IPS DF 6.9 (cell line): ENCODE data around the gene ST6GALNAC4.

Experiments used
- DNase-seq: peaks from one replicate; pipeline ENCODE4 v3.0.0-alpha.2; 2013; ENCODE audit warnings: low read depth, low spot score
- H3K27ac ChIP-seq: one replicate; pipeline ENCODE4 v1.5.1; 2013; ENCODE audit warnings: low read length, control low read depth
- H3K27me3 ChIP-seq: 2 replicates; pipeline ENCODE4 v1.6.1; 2013; ENCODE audit warnings: mild to moderate bottlenecking, low read length; ENCODE audit not compliant: control insufficient read depth, insufficient read depth
- H3K36me3 ChIP-seq: 2 replicates; pipeline ENCODE4 v1.6.1; 2013; ENCODE audit warnings: low read length; ENCODE audit not compliant: control insufficient read depth, insufficient read depth
- H3K4me1 ChIP-seq: 2 replicates; pipeline ENCODE4 v1.6.1; 2013; ENCODE audit warnings: low read length; ENCODE audit not compliant: control insufficient read depth, insufficient read depth
- H3K4me3 ChIP-seq: 2 replicates; pipeline ENCODE4 v1.5.1; 2013; ENCODE audit warnings: mild to moderate bottlenecking, low read length
- H3K9me3 ChIP-seq: 2 replicates; pipeline ENCODE4 v1.6.1; 2013; ENCODE audit warnings: low read length, inconsistent platforms; ENCODE audit not compliant: control insufficient read depth, insufficient read depth
- WGBS: extraction: QIAGEN DNeasy Blood & Tissue Kit; methylation state at CpG from one replicate; pipeline ENCODE4 v1.1.7; 2013; ENCODE audit warnings: mixed read lengths, missing lambda C conversion rate; ENCODE audit not compliant: insufficient read length, insufficient coverage; 5-methylcytosine and 5-hydroxymethylcytosine counted together

The ST6GALNAC4 gene

DNA sequence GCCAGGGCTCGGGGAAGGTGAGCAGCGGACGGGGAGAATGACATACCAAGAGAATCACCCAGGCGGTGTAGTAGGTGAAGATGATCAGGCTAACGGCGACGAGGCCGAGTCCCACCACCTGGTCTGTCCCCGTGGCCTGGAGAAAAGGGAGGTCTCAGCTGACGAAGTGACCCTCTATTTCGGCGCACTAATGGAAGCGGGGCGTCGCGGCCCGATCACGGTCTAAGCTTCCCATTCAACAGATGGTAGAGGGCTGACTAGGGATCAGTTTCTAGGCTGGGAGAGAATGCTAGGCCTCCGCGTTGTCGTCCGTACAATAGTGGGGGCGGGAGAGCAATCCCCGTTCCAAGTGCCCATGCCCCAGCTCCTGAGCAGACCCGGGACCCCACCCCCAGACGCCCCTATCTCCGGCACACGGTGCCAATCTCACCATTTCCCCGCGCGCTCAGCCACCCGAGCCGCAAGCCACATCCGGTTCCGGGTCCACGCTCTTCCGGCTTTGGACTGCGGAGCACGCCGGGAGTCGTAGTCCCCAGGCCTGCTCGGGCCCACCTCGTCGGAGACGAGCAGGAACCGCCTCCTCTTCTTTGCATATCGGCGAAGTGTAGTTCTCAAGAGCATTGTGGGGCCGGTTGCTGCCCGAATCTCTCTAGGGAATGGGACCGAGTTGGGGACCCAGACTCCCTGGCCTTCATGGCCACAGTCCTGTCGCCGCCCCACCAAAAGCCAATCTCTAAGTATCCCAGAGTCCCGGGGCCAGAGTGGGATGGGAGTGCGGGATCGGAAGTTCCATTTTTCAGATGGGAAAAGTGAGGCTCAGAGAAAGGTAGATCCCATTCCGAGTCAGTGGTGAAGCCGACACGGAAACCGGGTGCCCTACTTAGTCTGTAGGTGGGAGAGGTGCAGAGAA lies 20.8 kb upstream of the ST6GALNAC4 start, which contains the start of gene DPM2:
DPM2 (minus strand) TSS at position 467 of the 910 bp plus-strand sequence; CDS start at position 433, 34 bp downstream.
- DNase-seq = no peak
- peak within 1 kb of the TSS; percentile 54 for H3K4me3 ChIP-seq
- H3K4me1 ChIP-seq = no peaks in the 10 kb centered on the region; the same call in 1 of the 2 replicates

DNA sequence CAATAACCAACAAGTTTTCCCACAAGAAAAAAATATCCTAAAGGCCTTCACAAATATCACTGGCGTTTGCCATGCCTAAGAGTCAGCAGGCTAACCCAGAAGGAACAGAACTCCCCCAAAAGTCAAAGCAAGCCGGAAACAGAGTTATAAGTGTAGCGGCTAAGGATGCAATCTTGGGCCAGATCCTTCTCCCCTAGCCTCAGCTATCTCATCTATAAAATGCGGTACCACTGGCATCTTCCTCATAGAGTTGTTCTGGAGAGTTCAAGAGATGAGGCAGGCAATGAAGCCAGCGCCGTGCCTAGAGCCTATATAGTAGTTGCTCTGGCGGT lies 20.2 kb upstream of the ST6GALNAC4 start:
- H3K4me3 ChIP-seq = peak overlapping the region; percentile 54
- H3K9me3 ChIP-seq = no peaks in the 10 kb centered on the region
- no peaks in the 10 kb centered on the region; the same call in 1 of the 2 replicates for H3K4me1 ChIP-seq
- no CpG with 5 or more reads among the region's 7 CpGs for WGBS
- no peaks in the 10 kb centered on the region for H3K27me3 ChIP-seq
- H3K27ac ChIP-seq = no peak overlapping the region
- DNase-seq = no peak
- H3K36me3 ChIP-seq = 0 out of 2 replicates have a peak, but pooled peaks cover 2% of the 10 kb centered on the region

More for the DNA sequence above, 20.8 kb upstream of the ST6GALNAC4 start, which contains the start of gene DPM2:
- Histone ChIP-seq H3K9me3 (no peaks in the 10 kb centered on the region), H3K27ac (no peak within 1 kb of the TSS), H3K36me3 (0 out of 2 replicates have a peak, but pooled peaks cover 6% of the 10 kb centered on the region), H3K27me3 (no peaks in the 10 kb centered on the region)
- no CpG with 5 or more reads among the region's 60 CpGs for WGBS

DNA sequence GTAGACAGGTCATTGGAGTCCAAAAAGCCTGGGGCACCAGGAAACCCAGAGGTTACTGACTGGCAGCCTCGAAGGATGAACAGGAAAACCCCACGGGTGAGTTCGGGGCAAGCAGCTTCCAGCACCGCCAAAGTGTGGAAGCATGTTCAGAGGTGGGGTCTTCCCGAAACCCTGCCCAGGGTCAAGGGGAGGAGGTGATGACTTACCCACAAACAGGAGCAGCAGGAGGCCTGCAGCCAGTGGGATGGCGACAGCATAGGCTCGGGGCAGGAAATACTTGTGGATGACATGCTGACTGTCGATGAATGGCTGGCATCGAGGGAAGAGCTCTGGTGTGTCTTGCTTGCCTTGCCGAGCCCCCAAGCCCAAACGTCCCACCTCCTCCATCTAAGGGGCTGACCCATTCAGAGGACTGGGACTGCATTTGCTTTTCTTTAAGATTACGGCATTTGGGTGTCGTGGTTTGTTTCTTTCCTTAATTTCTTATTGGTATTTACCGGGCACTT lies 19.6 kb upstream of the ST6GALNAC4 start:
- no peak overlapping the region for H3K27ac ChIP-seq
- WGBS = no CpG with 5 or more reads among the region's 14 CpGs

DNA sequence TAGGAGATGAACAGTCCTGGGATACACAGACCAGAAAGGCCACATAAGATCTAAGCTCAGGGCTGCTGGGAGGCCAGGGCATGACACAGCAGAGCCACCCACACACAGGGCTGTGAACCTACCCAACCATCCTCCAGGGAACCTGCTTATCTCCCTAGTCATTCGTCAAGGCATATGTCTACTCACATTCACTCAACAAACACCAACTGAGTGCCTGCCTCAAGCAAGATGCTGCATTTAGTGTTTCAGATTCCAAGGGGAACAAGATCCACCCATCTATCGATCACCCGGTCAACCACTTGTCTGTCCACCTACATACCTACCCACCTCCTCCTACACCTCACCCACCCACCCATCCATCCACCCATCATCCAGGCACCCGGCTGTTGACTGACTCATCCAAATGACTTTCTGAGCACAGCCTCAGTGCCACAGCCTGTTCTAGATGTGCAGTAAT lies 19.0 kb upstream of the ST6GALNAC4 start:
- H3K36me3 ChIP-seq = 0 out of 2 replicates have a peak, but pooled peaks cover 2% of the 10 kb centered on the region
- H3K27me3 ChIP-seq = no peaks in the 10 kb centered on the region
- H3K4me1 ChIP-seq = peaks cover 5% of the 10 kb centered on the region; the same call in 1 of the 2 replicates
- no peak for DNase-seq
- no peaks in the 10 kb centered on the region for H3K9me3 ChIP-seq
- no CpG with 5 or more reads among the region's 4 CpGs for WGBS
- no peak overlapping the region for H3K27ac ChIP-seq
- H3K4me3 ChIP-seq = no peak overlapping the region

More for the DNA sequence above, 19.6 kb upstream of the ST6GALNAC4 start:
- H3K27me3 ChIP-seq = no peaks in the 10 kb centered on the region
- H3K9me3 ChIP-seq = no peaks in the 10 kb centered on the region
- DNase-seq = no peak
- H3K4me1 ChIP-seq = peaks cover 2% of the 10 kb centered on the region; the same call in 1 of the 2 replicates
- H3K36me3 ChIP-seq = 0 out of 2 replicates have a peak, but pooled peaks cover 2% of the 10 kb centered on the region
- no peak overlapping the region for H3K4me3 ChIP-seq

DNA sequence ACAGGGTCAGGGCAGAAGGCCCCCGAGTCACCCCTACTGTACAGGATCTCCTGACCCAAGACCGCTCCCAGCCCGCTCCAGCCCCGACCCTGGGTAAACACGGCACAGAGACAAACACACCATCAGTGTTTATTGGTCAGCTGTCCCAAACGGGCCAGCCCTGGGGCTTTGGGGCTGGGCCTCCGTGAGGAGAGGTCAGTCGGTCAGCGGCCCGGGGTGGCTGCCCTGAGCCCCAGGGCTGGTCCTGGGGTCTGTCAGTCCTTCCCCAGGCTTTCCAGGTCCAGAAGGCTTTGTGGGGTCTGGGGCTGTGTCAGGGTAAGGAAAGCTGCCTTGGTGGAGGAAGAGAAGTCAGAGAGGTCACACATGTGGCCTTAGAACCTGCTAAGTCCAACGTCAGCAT lies 18.1 kb upstream of the ST6GALNAC4 start:
- H3K27ac ChIP-seq = no peak overlapping the region
- 0 out of 2 replicates have a peak, but pooled peaks cover 2% of the 10 kb centered on the region for H3K36me3 ChIP-seq
- WGBS = no CpG with 5 or more reads among the region's 11 CpGs
- no peak for DNase-seq
- no peaks in the 10 kb centered on the region for H3K27me3 ChIP-seq
- H3K4me1 ChIP-seq = peaks cover 6% of the 10 kb centered on the region; the same call in 1 of the 2 replicates
- no peaks in the 10 kb centered on the region for H3K9me3 ChIP-seq
- no peak overlapping the region for H3K4me3 ChIP-seq

DNA sequence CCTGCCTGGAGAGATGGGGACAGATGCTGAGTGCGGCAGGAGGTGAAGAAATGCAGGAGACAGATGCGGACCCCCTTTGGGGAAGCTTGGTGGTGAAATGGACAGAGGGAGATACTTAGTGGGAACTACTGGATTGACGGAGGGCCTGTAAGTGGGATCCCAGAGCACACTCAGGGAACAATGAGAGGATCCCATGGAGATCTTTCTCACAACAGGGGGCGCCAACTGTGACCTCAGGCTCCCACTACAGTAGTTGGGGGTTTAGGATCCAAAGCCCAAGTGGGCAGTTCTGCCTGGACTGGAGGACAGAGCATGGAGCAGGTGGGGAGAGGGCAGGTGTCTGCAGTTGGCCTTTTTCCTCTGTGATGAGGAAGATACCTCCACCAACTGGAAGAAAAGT lies 17.4 kb upstream of the ST6GALNAC4 start:
- no peak overlapping the region for H3K4me3 ChIP-seq
- H3K9me3 ChIP-seq = no peaks in the 10 kb centered on the region
- WGBS = no CpG with 5 or more reads among the region's 4 CpGs
- no peak overlapping the region for H3K27ac ChIP-seq
- no peaks in the 10 kb centered on the region for H3K27me3 ChIP-seq
- peaks cover 8% of the 10 kb centered on the region; the same call in 1 of the 2 replicates for H3K4me1 ChIP-seq
- no peak for DNase-seq
- 0 out of 2 replicates have a peak, but pooled peaks cover 2% of the 10 kb centered on the region for H3K36me3 ChIP-seq

GRCh38 chr9:127931092-127931881 lies 14.4 kb upstream of the ST6GALNAC4 start:
- whole genome bisulfite sequencing = no CpG with 5 or more reads among the region's 18 CpGs
- H3K4me1 ChIP-seq = peaks cover 16% of the 10 kb centered on the region
- H3K4me3 ChIP-seq = peak overlapping the region; percentile 59; the same call in 1 of the 2 replicates
- H3K9me3 ChIP-seq = no peaks in the 10 kb centered on the region
- DNase-seq = no peak
- no peak overlapping the region for H3K27ac ChIP-seq
- 0 out of 2 replicates have a peak, but pooled peaks cover 2% of the 10 kb centered on the region for H3K36me3 ChIP-seq
- H3K27me3 ChIP-seq = no peaks in the 10 kb centered on the region

DNA sequence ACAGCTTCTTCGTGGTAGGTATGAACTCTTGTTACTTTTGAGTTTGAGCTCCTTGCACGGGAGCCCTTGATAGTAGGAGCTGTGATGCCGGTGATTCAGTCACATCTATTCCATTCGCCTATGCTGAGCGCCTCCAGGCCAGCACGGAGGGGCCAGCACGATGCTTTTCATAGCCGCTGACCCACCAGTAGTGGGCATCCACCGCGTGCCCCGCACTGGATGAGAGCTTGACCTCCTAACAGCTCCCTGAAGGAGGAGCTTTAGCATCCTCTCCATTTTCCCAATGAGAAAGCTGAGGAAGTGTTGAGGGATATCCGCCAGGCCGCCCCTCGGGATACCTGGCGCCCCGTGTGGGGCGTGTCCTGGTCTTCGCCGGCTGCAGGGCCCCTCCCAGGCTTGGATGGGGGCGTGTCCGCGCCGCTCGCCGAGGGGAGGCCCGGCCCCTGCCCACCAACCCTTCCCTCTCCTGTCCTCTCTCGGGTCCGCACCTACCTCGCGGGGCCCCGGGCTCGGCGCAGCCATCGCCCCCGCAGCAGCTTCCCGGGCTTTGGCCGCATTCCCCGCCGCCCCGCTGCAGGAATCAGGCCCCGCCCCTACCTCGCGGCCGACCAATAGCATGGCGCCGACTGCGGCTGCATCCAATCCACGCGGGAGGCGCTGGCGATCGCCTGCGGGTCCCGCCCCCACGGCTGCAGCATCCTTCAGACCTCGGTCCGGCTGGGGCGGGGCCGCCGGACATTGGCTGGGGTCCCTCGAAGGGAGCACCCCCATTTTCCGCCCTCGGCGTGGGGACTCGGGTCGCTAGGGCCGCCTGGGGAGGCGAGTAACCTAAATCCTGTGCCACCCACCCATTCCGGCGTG lies 13.6 kb upstream of the ST6GALNAC4 start, which contains the start of gene PIP5KL1:
PIP5KL1 (minus strand) TSS at position 547 of the 861 bp plus-strand sequence; CDS start at position 522, 25 bp downstream.
- H3K27ac ChIP-seq = no peak within 1 kb of the TSS
- no peak for DNase-seq
- no CpG with 5 or more reads among the region's 70 CpGs for WGBS
- no peaks in the 10 kb centered on the region for H3K9me3 ChIP-seq
- no peaks in the 10 kb centered on the region for H3K27me3 ChIP-seq
- H3K36me3 ChIP-seq = 0 out of 2 replicates have a peak, but pooled peaks cover 1% of the 10 kb centered on the region
- H3K4me1 ChIP-seq = peaks cover 16% of the 10 kb centered on the region
- H3K4me3 ChIP-seq = peak within 1 kb of the TSS; percentile 59

- H3K9me3 ChIP-seq = no peaks in the 10 kb centered on the region
- no peaks in the 10 kb centered on the region for H3K36me3 ChIP-seq
- no CpG with 5 or more reads among the region's 10 CpGs for WGBS
- no peak for DNase-seq
- H3K4me3 ChIP-seq = no peak overlapping the region
- peaks cover 16% of the 10 kb centered on the region for H3K4me1 ChIP-seq
- H3K27ac ChIP-seq = no peak overlapping the region
- no peaks in the 10 kb centered on the region for H3K27me3 ChIP-seq
These were observed 12.8 kb upstream of the ST6GALNAC4 start for GRCh38 chr9:127929625-127929979.
